ENCODE results near the gene ACSL6. TPM values are rescaled to one million over a fixed set of nuclear protein-coding genes. Genes with fewer than 3 reads are reported as not detected.

ACSL6 gene
- total RNA-seq, 1 donor from 2014 or later: 0.98 TPM

DNA sequence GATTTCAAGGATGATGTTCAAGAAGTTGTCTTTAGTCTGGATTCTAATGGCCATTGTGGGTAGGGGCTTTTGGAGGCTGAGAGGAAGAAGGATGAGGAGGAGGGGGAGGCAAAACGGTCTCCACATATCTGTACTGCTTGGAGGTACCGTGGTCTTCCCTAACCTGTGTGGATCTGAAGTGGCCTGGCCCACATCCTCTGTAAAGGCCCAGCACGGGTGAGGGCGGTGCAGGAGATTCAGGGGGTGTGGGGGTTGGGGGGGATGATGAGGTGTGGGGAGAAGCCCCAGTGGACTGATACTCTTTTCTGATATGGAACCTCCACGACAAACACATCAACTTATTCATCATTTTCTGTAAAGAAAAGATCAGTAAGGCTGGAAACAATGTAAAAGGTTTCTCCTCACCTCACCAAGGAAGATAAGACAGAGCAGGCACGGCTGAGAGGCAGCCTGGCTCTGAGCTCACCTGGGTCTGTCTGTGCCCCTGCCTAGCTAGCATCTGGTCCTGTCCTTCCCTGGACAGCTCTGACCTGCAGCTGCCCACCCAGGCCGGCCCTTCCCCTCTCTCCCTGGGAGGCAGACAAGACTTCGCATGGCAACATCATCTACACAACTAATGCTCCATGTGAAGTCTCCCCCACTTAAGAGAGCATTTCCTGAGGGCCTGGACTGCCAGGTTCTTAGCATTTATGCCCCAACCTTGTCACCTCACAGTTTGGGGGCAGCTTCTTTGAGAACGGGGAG lies 43.4 kb upstream of the ACSL6 start:
- Histone ChIP-seq H3K36me3 (no peaks in the 10 kb centered on the region), H3K27me3 (no peaks in the 10 kb centered on the region), H3K9me3 (no peaks in the 10 kb centered on the region), H3K4me1 (no peaks in the 10 kb centered on the region), H3K4me3 (no peak overlapping the region), H3K27ac (no peak overlapping the region)
- TF ChIP-seq, protein P1, sequence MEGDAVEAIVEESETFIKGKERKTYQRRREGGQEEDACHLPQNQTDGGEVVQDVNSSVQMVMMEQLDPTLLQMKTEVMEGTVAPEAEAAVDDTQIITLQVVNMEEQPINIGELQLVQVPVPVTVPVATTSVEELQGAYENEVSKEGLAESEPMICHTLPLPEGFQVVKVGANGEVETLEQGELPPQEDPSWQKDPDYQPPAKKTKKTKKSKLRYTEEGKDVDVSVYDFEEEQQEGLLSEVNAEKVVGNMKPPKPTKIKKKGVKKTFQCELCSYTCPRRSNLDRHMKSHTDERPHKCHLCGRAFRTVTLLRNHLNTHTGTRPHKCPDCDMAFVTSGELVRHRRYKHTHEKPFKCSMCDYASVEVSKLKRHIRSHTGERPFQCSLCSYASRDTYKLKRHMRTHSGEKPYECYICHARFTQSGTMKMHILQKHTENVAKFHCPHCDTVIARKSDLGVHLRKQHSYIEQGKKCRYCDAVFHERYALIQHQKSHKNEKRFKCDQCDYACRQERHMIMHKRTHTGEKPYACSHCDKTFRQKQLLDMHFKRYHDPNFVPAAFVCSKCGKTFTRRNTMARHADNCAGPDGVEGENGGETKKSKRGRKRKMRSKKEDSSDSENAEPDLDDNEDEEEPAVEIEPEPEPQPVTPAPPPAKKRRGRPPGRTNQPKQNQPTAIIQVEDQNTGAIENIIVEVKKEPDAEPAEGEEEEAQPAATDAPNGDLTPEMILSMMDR (IDR thresholded peaks at IDR 0.05): no peak
- ATAC-seq: no peak
- intact Hi-C loops (cut with DNase I): no loop called here
- DNase-seq: peak; percentile 34

DNA sequence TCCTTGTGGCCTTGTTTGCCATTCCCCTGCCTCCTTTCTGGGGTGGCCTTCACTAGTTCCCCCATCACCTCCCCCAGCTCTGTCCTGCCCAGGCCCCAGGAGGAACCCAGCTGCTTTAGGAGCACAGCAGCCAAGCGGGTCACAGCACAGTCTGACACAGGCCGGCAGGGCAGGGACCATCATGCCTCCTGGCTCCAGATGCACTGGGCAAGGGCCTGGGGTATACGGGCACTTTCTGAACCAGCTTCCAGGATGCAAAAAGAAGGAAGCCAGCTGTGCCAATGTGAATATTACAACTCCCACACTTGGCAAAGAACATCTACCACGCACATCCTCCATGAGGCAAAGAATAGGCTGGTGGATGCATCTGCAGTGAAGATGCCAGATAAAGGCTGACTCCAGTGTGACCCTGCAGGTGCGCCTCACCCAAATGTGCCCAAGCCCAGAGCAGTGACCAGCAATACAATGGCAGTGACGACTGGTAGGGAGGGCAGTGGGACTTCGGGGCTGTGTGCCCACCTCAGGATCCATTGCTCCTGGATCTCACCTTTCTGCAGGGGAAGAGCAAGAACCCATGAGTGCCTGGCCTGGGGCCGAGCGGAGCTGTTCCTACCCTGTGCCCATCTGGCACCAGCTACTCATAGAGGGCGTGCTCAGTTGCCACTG lies 42.7 kb upstream of the ACSL6 start:
- H3K27me3 ChIP-seq: no peaks in the 10 kb centered on the region
- TF ChIP-seq, protein P1 (IDR thresholded peaks at IDR 0.05): no peak
- no peaks in the 10 kb centered on the region for H3K9me3 ChIP-seq
- intact Hi-C loops (cut with DNase I): no loop called here
- DNase-seq: peak; percentile 60
- ATAC-seq: no peak
- H3K27ac ChIP-seq: no peak overlapping the region
- no peaks in the 10 kb centered on the region for H3K4me1 ChIP-seq
- H3K4me3 ChIP-seq: no peak overlapping the region
- H3K36me3 ChIP-seq: no peaks in the 10 kb centered on the region

DNA sequence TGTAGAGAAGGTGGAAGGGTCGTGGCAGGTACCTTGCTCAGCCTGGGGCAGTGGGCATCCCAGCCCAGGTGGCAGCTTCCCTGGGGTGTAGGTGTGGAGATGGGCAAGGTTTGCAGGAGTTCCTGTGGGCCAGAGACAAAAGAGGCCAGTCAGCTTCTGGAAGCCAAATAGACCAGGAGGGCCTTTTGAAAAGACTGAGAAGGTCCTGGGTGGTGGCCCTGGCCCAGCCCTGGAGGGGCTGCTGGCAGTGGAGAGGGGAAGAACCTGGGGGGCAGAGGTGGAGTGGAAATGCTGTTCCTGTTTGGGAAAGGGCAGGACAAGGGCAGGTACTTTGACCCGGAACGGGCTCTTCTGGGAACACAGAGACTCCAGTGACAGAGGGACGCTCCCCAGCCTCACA lies 42.0 kb upstream of the ACSL6 start:
- no peak for ATAC-seq
- Histone ChIP-seq H3K36me3 (no peaks in the 10 kb centered on the region), H3K4me3 (no peak overlapping the region), H3K4me1 (no peaks in the 10 kb centered on the region), H3K27ac (no peak overlapping the region), H3K9me3 (no peaks in the 10 kb centered on the region), H3K27me3 (no peaks in the 10 kb centered on the region)
- peak; percentile 40 for DNase-seq
- TF ChIP-seq, protein P1 (IDR thresholded peaks at IDR 0.05): no peak
- intact Hi-C loops (cut with DNase I): no loop called here

DNA sequence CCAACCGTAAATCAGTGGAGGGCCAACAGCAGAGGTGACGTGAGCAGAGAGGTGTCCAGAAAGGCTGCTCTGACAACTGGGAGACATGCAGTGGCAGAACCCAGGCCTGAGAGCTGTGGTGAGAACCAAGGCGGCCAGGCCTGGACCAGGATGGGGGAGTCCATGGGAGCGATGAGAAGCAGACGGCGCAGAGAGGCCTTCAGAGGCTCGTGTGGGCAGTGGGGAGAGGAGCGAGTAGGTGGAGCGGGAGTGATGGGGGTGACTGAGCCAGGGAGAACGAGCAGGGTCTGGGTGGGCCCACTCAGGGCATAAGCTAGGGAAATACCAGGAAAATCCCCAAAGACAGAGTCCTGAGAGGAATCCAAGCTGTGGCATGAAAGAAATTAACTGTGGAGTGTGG lies 41.1 kb upstream of the ACSL6 start:
- no peak overlapping the region for H3K4me3 ChIP-seq
- no peaks in the 10 kb centered on the region for H3K9me3 ChIP-seq
- no peak overlapping the region for H3K27ac ChIP-seq
- TF ChIP-seq, protein P1 (IDR thresholded peaks at IDR 0.05): no peak
- intact Hi-C loops (cut with DNase I): no loop called here
- DNase-seq (no peak), ATAC-seq (no peak)
- H3K27me3 ChIP-seq: no peaks in the 10 kb centered on the region
- H3K4me1 ChIP-seq: no peaks in the 10 kb centered on the region
- H3K36me3 ChIP-seq: no peaks in the 10 kb centered on the region

DNA sequence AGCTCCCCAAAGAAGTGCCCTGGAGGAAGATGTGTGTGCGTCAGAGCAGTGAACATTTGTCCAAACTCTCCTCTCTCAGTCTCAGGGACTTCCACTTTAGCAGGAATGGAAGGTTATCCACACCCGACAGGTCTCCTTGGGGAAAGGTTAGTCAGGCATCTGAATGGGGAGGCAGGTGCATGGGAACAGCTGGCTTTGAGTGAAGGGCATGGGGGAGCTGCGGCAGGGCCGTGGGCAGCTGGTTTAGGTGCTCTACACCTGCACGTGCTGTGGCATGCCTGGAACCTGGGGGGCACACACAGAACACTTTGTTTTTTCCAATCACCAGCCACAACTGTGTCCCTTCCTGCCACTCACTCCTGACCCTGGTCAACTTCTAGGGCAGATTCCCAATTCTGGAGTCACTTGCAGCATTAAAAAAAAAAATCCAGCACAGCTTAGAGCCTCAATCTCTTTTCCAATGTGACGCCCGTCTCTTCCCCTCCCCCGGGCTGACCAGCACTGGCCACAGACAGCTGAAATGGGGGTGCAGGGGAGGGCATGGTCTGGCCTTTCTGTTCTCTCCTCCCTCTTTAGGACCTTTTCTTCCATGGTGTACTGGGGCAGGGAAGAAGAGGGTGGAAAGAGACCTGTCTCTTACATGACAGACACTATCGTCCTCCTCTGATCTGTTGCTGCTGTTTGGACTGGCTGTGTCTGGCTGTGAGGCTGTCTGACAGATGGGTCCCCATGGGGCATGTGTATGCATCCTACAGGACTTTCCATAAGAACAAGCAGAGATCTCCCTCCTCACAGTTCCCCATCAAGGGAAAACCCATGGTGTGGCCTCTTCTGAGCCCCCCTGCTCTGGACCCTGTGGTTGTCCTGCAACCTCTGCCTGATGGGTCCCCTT lies 39.4 kb upstream of the ACSL6 start:
- Histone ChIP-seq H3K9me3 (no peaks in the 10 kb centered on the region), H3K27me3 (no peaks in the 10 kb centered on the region), H3K4me3 (no peak overlapping the region), H3K36me3 (no peaks in the 10 kb centered on the region), H3K4me1 (no peaks in the 10 kb centered on the region), H3K27ac (no peak overlapping the region)
- intact Hi-C loops (cut with DNase I): no loop called here
- DNase-seq: no peak
- TF ChIP-seq, protein P1 (IDR thresholded peaks at IDR 0.05): no peak
- ATAC-seq: no peak
